HepG2 (cell line): ENCODE measurements around the gene PTGR2. TPM values are rescaled to one million over a fixed set of nuclear protein-coding genes. Genes with fewer than 3 reads are reported as not detected.

Experiments
- ATAC-seq: fragments of 200-7000 bp; cut with Tn5 transposase; 3 replicates; pipeline ENCODE4 v1.9.1; 2020; ENCODE audit warnings: mild to moderate bottlenecking, moderate library complexity
- BruUV-seq: library from RNA; stranded (reverse); fragments of 400-500 nt; replicated peaks from 2 replicates; lab custom pipeline; 2021; lab: Mats Ljungman, UMichigan
- CTCF ChIA-PET: fragments of 300-600 bp; formaldehyde crosslinking; extraction: SDS; loops from one replicate; lab custom pipeline; 2021; ENCODE audit warnings: low total read pairs, inconsistent platforms, low intra/inter-chr PET ratio; lab: Yijun Ruan, JAX
- POLR2A ChIA-PET: fragments of 350-600 bp; sonication (Branson Sonifier 250); formaldehyde crosslinking; loops from one replicate; lab custom pipeline; 2020; ENCODE audit warnings: antibody characterized with exemption, inconsistent platforms; lab: Yijun Ruan, JAX
- DNase-seq: peaks from one replicate; pipeline ENCODE4 v3.0.0-alpha.2; 2015; ENCODE audit warnings: low spot score
- FAIRE-seq: peaks from 3 replicates; lab custom pipeline; 2011; peaks lifted over from hg19 to GRCh38; lab: Jason Lieb, UNC
- H2AFZ ChIP-seq: one replicate; pipeline ENCODE4 v1.6.1; 2011; ENCODE audit warnings: low read length, inconsistent platforms
- H3K27ac ChIP-seq: fragments of 300-600 bp; 3 replicates; pipeline ENCODE4 v1.8.0; 2011; ENCODE audit warnings: mixed run types, mild to moderate bottlenecking, mixed read lengths, low read length, inconsistent platforms; ENCODE audit not compliant: insufficient read depth; ENCODE audit errors: extremely low read length
- H3K27me3 ChIP-seq, 2 experiments: fragments of 200-600 bp in 1 of 2; 2 replicates in 1 of 2; 3 replicates in 1 of 2; pipeline versions ENCODE4 v1.6.0 to v1.8.0; 2011; ENCODE audit warnings: low read length in 2 of 2, mild to moderate bottlenecking in 2 of 2, moderate library complexity in 2 of 2, inconsistent platforms in 1 of 2; ENCODE audit not compliant: insufficient read depth in 2 of 2, control insufficient read depth in 1 of 2
- H3K36me3 ChIP-seq, 2 experiments: fragments of 200-600 bp in 1 of 2; replicated peaks in 1 of 2; 2 replicates in 1 of 2; 3 replicates in 1 of 2; pipeline versions ENCODE4 v1.5.1 to v1.8.0; 2011; ENCODE audit warnings: low read length in 2 of 2, inconsistent platforms in 1 of 2; ENCODE audit not compliant: insufficient read depth in 2 of 2, control insufficient read depth in 1 of 2
- H3K4me1 ChIP-seq: 2 replicates; pipeline ENCODE4 v1.5.1; 2012; ENCODE audit warnings: low read length, inconsistent platforms; ENCODE audit not compliant: insufficient read depth
- H3K4me2 ChIP-seq: 2 replicates; pipeline ENCODE4 v1.6.0; 2011; ENCODE audit warnings: low read depth, low read length, inconsistent platforms
- H3K4me3 ChIP-seq, 3 experiments: fragments of 200-600 bp in 1 of 3; sonication (generic), shearing (Covaris generic) in 1 of 3; replicated peaks in 1 of 3; 2 replicates each; pipeline ENCODE4 v1.5.1; 2011 to 2016; ENCODE audit warnings: low read length in 3 of 3, inconsistent platforms in 2 of 3, low read depth in 2 of 3, mild to moderate bottlenecking in 2 of 3, control low read depth in 1 of 3, mixed read lengths in 1 of 3; ENCODE audit not compliant: insufficient read depth in 1 of 3
- H3K79me2 ChIP-seq: one replicate; pipeline ENCODE4 v1.6.1; 2011; ENCODE audit warnings: low read length, inconsistent platforms; ENCODE audit not compliant: insufficient read depth
- H3K9ac ChIP-seq: 2 replicates; pipeline ENCODE4 v1.6.0; 2011; ENCODE audit warnings: mild to moderate bottlenecking, low read depth, low read length, inconsistent platforms; ENCODE audit not compliant: insufficient read depth
- H3K9me3 ChIP-seq: 2 replicates; pipeline ENCODE4 v1.5.1; 2012; ENCODE audit warnings: mild to moderate bottlenecking, low read length
- H4K20me1 ChIP-seq: 2 replicates; pipeline ENCODE4 v1.6.0; 2011; ENCODE audit warnings: inconsistent platforms, mild to moderate bottlenecking, low read length, moderate library complexity; ENCODE audit not compliant: insufficient read depth
- ELF3 ChIP-seq: IDR thresholded peaks from 2 replicates; pipeline ENCODE4 v1.6.1; 2016; ENCODE audit warnings: missing genetic modification reagents, missing compliant biosample characterization
- GTF3A ChIP-seq: sonication (generic); formaldehyde crosslinking; conservative IDR thresholded peaks from 2 replicates; pipeline ENCODE4 v1.4.0; 2020; ENCODE audit warnings: mild to moderate bottlenecking, missing genetic modification reagents
- HIVEP1 ChIP-seq: sonication (generic); formaldehyde crosslinking; IDR thresholded peaks from 2 replicates; pipeline ENCODE4 v1.4.0; 2020; ENCODE audit warnings: mild to moderate bottlenecking, missing genetic modification reagents
- KAT7 ChIP-seq: IDR thresholded peaks from 2 replicates; pipeline ENCODE4 v1.6.1; 2018; ENCODE audit warnings: borderline replicate concordance, missing compliant biosample characterization
- KDM5A ChIP-seq: fragments of 200-600 bp; sonication (generic); IDR thresholded peaks from 2 replicates; pipeline ENCODE4 v1.7.0; 2018; ENCODE audit warnings: antibody characterized with exemption, mild to moderate bottlenecking, low read length, borderline replicate concordance
- KLF13 ChIP-seq: sonication (generic); formaldehyde crosslinking; IDR thresholded peaks from 2 replicates; pipeline ENCODE4 v1.4.0; 2020; ENCODE audit warnings: mild to moderate bottlenecking, missing genetic modification reagents
- MTA1 ChIP-seq: sonication (generic); formaldehyde crosslinking; IDR thresholded peaks from 2 replicates; pipeline ENCODE4 v1.4.0; 2020; ENCODE audit warnings: missing genetic modification reagents, mild to moderate bottlenecking, borderline replicate concordance
- NCOA1 ChIP-seq: sonication (generic); formaldehyde crosslinking; IDR thresholded peaks from 2 replicates; pipeline ENCODE4 v1.9.0; 2021; ENCODE audit warnings: missing genetic modification reagents
- RARA ChIP-seq: IDR thresholded peaks from 2 replicates; pipeline ENCODE4 v1.6.1; 2016; ENCODE audit warnings: missing genetic modification reagents, missing compliant biosample characterization
- RXRB ChIP-seq: IDR thresholded peaks from 2 replicates; pipeline ENCODE4 v1.6.1; 2016; ENCODE audit warnings: borderline replicate concordance, missing genetic modification reagents, missing compliant biosample characterization
- STAT5B ChIP-seq: sonication (generic); formaldehyde crosslinking; IDR thresholded peaks from 2 replicates; pipeline ENCODE4 v1.4.0; 2020; ENCODE audit warnings: missing genetic modification reagents
- TSC22D2 ChIP-seq: sonication (generic); formaldehyde crosslinking; IDR thresholded peaks from 2 replicates; pipeline ENCODE4 v1.5.1; 2020; ENCODE audit warnings: missing genetic modification reagents, mild to moderate bottlenecking, borderline replicate concordance
- U2AF2 ChIP-seq: fragments of 200-400 bp; formaldehyde crosslinking; IDR thresholded peaks from 2 replicates; pipeline ENCODE4 v1.6.1; 2017; ENCODE audit warnings: low read depth, mild to moderate bottlenecking, low read length
- YY1 ChIP-seq: IDR thresholded peaks from 2 replicates; pipeline ENCODE4 v1.6.1; 2011; ENCODE audit warnings: low read length, low read depth, moderate library complexity, mild to moderate bottlenecking; ENCODE audit not compliant: insufficient read depth, insufficient replicate concordance
- ZBTB8A ChIP-seq: sonication (generic); formaldehyde crosslinking; IDR thresholded peaks from 2 replicates; pipeline ENCODE4 v1.4.0; 2020; ENCODE audit warnings: mild to moderate bottlenecking, low read depth, missing genetic modification reagents, borderline replicate concordance
- ZFP36 ChIP-seq: fragments of 150-350 bp; IDR thresholded peaks from 2 replicates; pipeline ENCODE4 v1.6.1; 2018; ENCODE audit warnings: borderline replicate concordance, low read length, low read depth; ENCODE audit not compliant: partially characterized antibody
- ZMAT5 ChIP-seq: sonication (generic); formaldehyde crosslinking; IDR thresholded peaks from 2 replicates; pipeline ENCODE4 v1.5.0; 2020; ENCODE audit warnings: mild to moderate bottlenecking, low read depth, missing genetic modification reagents, borderline replicate concordance
- ZNF232 ChIP-seq: sonication (generic); formaldehyde crosslinking; IDR thresholded peaks from 2 replicates; pipeline ENCODE4 v1.4.0; 2020; ENCODE audit warnings: missing genetic modification reagents, borderline replicate concordance
- ZNF280D ChIP-seq: sonication (generic); formaldehyde crosslinking; IDR thresholded peaks from 2 replicates; pipeline ENCODE4 v1.5.1; 2020; ENCODE audit warnings: mild to moderate bottlenecking, missing genetic modification reagents
- ZNF720 ChIP-seq: sonication (generic); formaldehyde crosslinking; IDR thresholded peaks from 2 replicates; pipeline ENCODE4 v1.4.0; 2020; ENCODE audit warnings: missing genetic modification reagents
- WGBS: methylation state at CpG from one replicate; pipeline ENCODE4 v1.1.6; 2017; ENCODE audit warnings: low lambda C conversion rate; 5-methylcytosine and 5-hydroxymethylcytosine counted together
- in situ Hi-C: cut with HindIII; loops from 2 replicates; pipeline ENCODE4 v1.10.0; 2017; ENCODE audit warnings: low pct_unique_long_range_greater_than_20kb; ENCODE audit not compliant: extremely low pct_ligation_motif_present
- intact Hi-C: fragments of 100-400 bp; cut with micrococcal nuclease; formaldehyde crosslinking; loops from one replicate; pipeline ENCODE4 v1.10.0; 2022; ENCODE audit not compliant: unreplicated experiment
- polyA plus RNA-seq, 8 experiments: library from polyadenylated mRNA; depleted of rRNA in 3 of 8; stranded (reverse) in 7 of 8; unstranded in 1 of 8; fragments of >200 nt; fragmentation: Illumina TruSeq in 4 of 8; extraction: Trizol in 4 of 8; gene quantifications; 2 replicates each; pipeline versions ENCODE4 v1.2.1 to v1.2.3, GENCODE V29; 2011 to 2016; ENCODE audit warnings: low read depth in 4 of 8, missing spikeins in 1 of 8, mixed read lengths in 1 of 8; ENCODE audit not compliant: insufficient read depth in 1 of 8
- total RNA-seq, 5 experiments: library from RNA; depleted of rRNA; stranded (reverse); fragments of >200 nt; fragmentation: Illumina TruSeq; extraction: Trizol; gene quantifications; 2 replicates each; pipeline ENCODE4 v1.2.3, GENCODE V29; 2016; ENCODE audit warnings: low read depth in 1 of 5
- TF ChIP-seq, protein P1 (sequence below), 2 experiments: fragments of 450-650 bp in 1 of 2; sonication (generic) in 1 of 2; formaldehyde crosslinking; IDR thresholded peaks; 2 replicates each; pipeline versions ENCODE4 v1.5.0 to v1.8.0; 2020 to 2022; ENCODE audit warnings: mild to moderate bottlenecking in 1 of 2, missing genetic modification reagents in 1 of 2

The PTGR2 gene
- total and polyA plus RNA-seq, 2 of the 13 experiments (the other 11 are each of a cell fraction or from before 2014, with no cell fraction given) = 3.0 to 4.3 TPM

DNA sequence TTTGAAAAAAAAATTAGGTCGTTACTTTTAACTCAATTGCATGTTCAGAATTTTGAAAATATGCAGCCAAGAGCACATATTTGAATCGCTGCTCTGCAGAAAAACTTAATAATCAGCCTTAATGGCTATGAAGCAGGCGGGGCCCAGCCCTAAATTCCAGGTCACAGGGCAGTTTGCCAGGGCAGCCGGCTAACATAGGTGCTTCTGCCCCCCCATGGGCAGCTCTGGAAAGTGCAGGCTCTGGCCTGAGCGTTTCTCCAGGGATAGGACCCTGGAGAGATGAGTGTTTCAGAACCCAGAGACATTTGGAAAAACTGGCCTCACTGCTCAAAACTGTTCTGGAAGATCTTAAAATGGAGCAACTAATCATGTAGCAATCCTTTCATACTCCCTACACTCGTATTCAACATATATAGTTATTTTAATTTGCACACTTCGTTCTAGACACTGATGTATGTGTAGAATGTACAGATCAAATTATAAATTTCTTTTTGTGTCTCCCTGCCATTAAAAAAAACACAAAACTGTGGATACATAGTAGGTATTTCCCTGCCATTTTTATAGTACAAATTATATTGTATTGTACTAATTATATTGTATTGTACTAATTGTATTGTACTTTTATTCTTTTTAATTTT, 26.0 kb upstream of the PTGR2 start:
- FAIRE-seq = peak; percentile 70
- H3K9me3 ChIP-seq = no peaks in the 10 kb centered on the region
- intact Hi-C loops = loop anchor here (1.0 to 2.0 kb wide), 4 partner anchors 39 to 97 kb away; no protein-coding TSS in a partner anchor
- H4K20me1 ChIP-seq = no peaks in the 10 kb centered on the region
- CTCF ChIA-PET = interaction anchor here (1.1 to 3.1 kb wide), 2 partner anchors 79 to 97 kb away, joined by 3 to 39 read pairs; no protein-coding TSS in a partner anchor
- H3K27me3 ChIP-seq = peaks cover 0 to 2% of the 10 kb centered on the region in 2 experiments; a peak in 2 of 5 replicates
- H3K9ac ChIP-seq = no peak overlapping the region
- no peak overlapping the region for H3K27ac ChIP-seq
- in situ Hi-C loops = loop anchor here (5.0 to 10.0 kb wide), 2 partner anchors 71 to 98 kb away; no protein-coding TSS in a partner anchor
- H3K79me2 ChIP-seq = no peaks in the 10 kb centered on the region
- H2AFZ ChIP-seq = no peak overlapping the region
- BruUV-seq = no TSS peak
- H3K4me3 ChIP-seq = no peak overlapping the region
- POLR2A ChIA-PET = interaction anchor here (1.3 kb wide), 1 partner anchor 26 kb away, joined by 5 read pairs; the partner anchor contains the start of gene PTGR2
- 1% methylated on average over 5 of the region's 7 CpGs for WGBS
- H3K36me3 ChIP-seq = no peaks in the 10 kb centered on the region
- peak; percentile 92 for ATAC-seq
- peak overlapping the region; percentile 39; the same call in 1 of the 2 replicates for H3K4me2 ChIP-seq
- DNase-seq = peak; percentile 69
- H3K4me1 ChIP-seq = peaks cover 15% of the 10 kb centered on the region
- TF ChIP-seq U2AF2 = no peak
- TF ChIP-seq ELF3 (CRISPR knock-in tag) = no peak
- no peak for TF ChIP-seq ZBTB8A (CRISPR knock-in tag)
- TF ChIP-seq ZNF232 (CRISPR knock-in tag) = no peak
- TF ChIP-seq KLF13 (CRISPR knock-in tag) = no peak
- no peak for TF ChIP-seq NCOA1 (CRISPR knock-in tag)
- TF ChIP-seq STAT5B (CRISPR knock-in tag) = no peak
- no peak for TF ChIP-seq ZNF720 (CRISPR knock-in tag)
- no peak for TF ChIP-seq ZFP36
- no peak for TF ChIP-seq GTF3A (CRISPR knock-in tag)
- no peak for TF ChIP-seq TSC22D2 (CRISPR knock-in tag)
- TF ChIP-seq KAT7 (CRISPR knock-in tag) = no peak
- no peak for TF ChIP-seq KDM5A
- TF ChIP-seq RARA (CRISPR knock-in tag) = 0 out of 2 replicates have a peak, but pooled peaks have one; percentile 10
- no peak for TF ChIP-seq ZNF280D (CRISPR knock-in tag)
- no peak for TF ChIP-seq MTA1 (CRISPR knock-in tag)
- TF ChIP-seq YY1 = peak; percentile 40
- TF ChIP-seq HIVEP1 = no peak
- TF ChIP-seq, protein P1, sequence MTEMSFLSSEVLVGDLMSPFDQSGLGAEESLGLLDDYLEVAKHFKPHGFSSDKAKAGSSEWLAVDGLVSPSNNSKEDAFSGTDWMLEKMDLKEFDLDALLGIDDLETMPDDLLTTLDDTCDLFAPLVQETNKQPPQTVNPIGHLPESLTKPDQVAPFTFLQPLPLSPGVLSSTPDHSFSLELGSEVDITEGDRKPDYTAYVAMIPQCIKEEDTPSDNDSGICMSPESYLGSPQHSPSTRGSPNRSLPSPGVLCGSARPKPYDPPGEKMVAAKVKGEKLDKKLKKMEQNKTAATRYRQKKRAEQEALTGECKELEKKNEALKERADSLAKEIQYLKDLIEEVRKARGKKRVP (CRISPR knock-in tag; IDR thresholded peaks at IDR 0.05) = 0 out of 4 replicates have a peak, but pooled peaks of 1 of the 2 experiments have one; percentile 20
- peak; percentile 67 for TF ChIP-seq RXRB
- no peak for TF ChIP-seq ZMAT5
